GM19324 (cell line): Measurements from ENCODE around the gene BARX2.

Experiments used
- ATAC-seq: cut with Tn5 transposase; IDR thresholded peaks from one replicate; pipeline ENCODE4 v1.9.1; 2021; ENCODE audit warnings: mild to moderate bottlenecking, moderate library complexity; ENCODE audit not compliant: unreplicated experiment, low FRiP score

BARX2 gene

GRCh38 chr11:129372609-129373488 is 2.8 kb upstream of the BARX2 start:
- ATAC-seq: no peak

DNA sequence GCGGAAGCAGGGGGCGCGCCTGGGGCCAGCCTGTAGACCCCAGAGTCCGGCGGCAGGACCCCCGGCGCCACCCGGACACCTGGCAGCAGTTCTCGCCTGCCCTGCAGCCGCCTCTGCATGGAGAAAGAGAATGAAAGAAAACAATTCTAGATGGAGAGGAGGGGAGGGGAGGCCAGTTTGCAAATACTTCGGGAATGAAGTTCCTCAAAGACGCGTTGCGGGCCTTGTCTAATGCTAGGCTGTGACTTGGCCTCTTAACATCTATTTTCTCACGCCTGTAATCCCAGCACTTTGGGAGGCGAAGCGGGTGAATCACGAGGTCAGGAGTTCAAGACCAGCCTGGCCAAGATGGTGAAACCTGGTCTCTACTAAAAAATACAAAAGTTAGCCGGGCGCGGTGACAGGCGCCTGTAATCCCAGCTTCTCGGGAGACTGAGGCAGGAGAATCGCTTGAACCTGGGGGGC is 2.1 kb upstream of the BARX2 start:
- no peak for ATAC-seq

- no peak for ATAC-seq
Measured at GRCh38 chr11:129374081-129374992, 1.3 kb upstream of the BARX2 start.

GRCh38 chr11:129374993-129375750 is 476 bp upstream of the BARX2 start:
- ATAC-seq: no peak

DNA sequence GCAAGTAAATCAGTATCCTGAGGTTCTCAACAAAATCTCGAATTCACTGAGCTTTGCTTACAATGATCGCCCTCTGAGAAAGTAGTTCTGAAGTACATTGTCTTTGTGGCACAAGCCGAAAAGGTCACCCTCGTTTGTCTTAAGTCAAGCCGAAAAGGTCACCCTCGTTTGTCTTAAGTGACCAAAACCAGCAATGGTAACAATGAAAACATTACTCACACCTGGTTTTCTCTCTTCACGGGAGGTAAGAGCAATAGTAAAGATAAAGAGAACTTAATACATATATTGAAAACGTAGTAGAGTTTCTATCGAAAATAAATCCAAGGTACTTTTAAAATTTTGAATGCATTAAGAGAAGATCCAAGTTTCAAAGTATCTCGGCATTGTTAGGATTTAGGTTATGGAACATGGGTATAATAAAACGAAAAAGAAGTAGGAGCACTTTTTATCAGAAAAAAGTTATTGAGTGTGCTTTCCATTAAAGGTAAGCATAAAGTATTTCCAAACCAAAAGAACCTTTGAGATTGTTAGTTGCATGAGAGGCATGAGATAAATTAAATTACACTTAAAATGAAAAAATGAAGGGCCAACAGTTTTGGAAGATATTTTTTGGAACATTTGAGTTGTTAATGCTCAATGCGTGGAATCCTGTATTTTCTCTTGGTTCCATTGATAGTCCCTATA is 1.2 kb downstream of the BARX2 start:
- no peak for ATAC-seq

DNA sequence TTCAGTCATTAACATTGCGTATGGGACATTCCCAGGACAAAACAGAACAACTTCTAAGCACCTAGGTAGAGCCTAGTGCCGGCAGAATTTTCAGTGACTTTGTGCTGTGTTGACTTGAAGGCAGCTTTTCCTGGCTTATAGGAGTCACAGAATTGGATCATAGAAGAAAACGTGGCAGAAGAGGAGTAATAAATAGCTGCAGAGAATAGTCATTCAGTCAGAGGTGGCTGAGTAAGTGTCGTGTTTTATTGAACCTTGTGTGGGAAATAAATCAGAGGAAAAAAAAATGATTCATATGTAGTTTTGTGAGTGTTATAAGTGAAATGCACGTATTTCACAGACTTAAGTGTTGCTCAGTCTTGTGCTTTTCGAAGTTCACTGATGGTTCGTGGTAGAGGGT is 2.1 kb downstream of the BARX2 start:
- no peak for ATAC-seq

DNA sequence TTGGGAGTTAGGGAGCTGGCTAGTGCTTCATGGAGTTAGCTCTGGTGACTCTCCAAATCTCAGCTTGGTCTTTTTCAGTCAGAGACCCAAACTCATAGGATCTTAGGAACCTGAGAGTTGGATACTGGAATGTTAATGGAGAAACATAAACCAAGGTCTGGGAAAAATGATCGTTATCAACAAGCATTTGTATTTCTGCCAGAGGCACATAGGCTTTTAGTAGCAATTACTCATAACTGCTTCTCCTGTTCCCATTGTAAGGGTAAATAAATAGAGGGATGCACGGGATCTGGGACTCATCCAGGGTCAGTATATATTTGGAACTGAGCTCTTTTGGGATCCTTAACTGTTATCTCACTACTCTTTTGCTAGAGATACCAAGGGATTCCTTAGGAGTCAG is 4.8 kb downstream of the BARX2 start:
- no peak for ATAC-seq

DNA sequence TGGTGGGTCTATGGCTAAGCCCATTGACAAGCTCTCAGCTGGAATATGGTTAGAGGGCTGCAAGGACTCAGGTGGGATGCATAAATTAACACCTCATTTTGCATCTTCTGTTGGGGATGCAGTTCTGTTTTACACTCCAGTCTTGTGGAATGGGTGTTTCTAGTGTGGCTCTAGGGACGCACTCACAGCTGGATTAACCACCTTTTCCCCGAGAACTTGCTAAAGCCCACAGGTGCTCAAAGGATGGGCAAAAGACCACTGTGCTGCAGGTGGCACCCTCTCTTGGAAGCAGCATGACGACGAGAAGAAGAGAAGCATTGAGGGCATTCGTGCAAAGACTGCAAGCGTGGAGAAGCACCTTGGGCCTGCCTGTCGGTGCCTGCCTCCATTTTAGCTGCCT is 6.9 kb downstream of the BARX2 start:
- no peak for ATAC-seq

DNA sequence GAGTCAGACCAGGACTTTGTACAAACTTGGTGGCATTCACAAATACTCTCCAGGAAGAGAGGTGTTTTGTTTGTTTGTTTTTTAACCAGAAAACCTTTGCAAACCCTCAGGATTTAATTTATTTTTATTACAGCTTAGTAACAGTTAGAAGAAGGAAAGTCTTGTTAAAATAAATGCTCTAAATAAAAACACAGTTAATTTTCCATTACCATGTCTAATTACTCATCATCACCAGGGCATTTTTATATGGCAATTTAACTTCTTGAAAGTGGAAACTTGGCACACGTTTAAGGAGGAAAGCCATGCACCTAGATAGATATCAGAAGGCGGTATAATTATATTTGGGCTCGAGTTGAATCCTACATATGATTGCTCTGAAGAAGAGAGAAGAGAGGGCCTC is 7.4 kb downstream of the BARX2 start:
- no peak for ATAC-seq

- no peak for ATAC-seq
Measured at GRCh38 chr11:129383502-129383901, 7.9 kb downstream of the BARX2 start.

- no peak for ATAC-seq
Measured at GRCh38 chr11:129384415-129384814, 8.8 kb downstream of the BARX2 start.

DNA sequence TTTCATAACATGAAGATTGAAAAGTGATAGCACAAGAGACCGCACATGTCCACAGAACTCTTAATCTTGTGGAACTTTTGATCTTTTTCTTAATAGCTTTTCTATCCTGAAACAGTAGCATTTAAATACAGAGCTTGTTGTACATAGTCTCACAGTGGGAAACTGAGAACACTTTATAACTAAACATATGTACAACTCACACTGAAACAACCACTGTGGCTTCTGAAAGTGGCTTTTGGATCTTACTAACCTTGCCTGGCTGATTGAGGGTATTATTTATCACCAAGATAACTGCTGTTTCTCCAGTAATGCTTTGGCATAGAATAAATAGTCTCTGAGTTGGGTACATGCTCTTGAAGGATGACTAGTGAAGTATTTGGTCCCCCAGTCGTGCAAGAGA is 10.2 kb downstream of the BARX2 start:
- ATAC-seq: no peak

- ATAC-seq: no peak
Measured at GRCh38 chr11:129386795-129387397, 11.2 kb downstream of the BARX2 start.

- ATAC-seq: no peak
Measured at GRCh38 chr11:129387434-129387833, 11.8 kb downstream of the BARX2 start.

DNA sequence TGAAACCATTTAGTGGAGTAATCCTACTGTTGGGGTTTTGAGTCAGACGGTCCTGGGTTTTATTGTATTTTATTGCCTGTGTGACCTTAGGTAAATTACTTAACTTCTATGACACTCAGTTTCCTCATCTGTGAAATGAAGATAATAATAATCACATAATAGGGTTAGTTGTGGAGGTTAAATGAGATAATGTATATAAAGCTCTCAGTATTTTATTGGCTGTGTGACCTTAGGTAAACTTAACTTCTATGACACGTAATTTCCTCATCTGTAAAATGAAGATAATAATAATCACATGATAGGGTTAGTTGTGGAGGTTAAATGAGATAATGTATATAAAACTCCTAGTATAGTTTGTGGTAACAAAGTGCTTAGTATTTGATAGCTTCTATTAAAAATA is 13.2 kb downstream of the BARX2 start:
- ATAC-seq: no peak

- no peak for ATAC-seq
Measured at GRCh38 chr11:129390303-129390821, 14.7 kb downstream of the BARX2 start.

DNA sequence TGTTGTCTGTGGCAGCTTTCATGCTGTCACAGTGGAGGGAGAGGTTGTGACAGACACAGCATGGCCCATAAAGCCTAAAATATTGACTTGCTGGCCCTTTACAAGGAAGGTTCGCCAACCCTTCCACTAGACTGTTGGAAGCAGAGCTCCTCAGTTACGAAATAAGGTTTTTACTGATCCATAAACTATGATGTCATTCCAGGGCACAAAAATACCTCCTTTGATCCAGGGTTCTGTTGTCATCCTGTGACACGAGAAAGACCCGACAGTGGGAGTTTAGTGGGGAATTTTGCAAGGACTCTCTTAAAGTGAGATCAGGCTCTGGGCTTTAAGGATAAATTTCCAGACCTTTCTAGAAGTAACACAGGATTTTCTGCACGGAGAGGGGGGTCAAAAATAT is 15.7 kb downstream of the BARX2 start:
- no peak for ATAC-seq

- ATAC-seq: no peak
Measured at GRCh38 chr11:129391821-129392220, 16.2 kb downstream of the BARX2 start.

DNA sequence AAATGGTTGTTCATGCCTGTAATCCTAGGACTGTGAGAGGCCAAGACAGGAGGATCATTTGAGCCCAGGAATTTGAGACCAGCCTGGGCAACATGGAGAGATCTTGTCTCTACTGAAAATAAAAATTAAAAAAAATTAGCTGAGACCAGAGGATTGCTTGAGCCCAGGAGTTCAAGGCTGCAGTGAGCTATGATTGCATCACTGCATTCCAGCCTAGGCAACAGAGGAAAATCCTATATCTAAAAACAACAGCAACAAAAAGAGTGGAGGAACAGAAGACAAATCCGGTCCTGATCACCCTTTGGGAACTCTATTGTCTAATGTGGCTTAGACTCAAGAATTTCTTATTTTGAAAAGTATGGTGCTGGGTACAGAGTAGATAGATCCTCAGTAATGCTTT is 17.3 kb downstream of the BARX2 start:
- no peak for ATAC-seq
